Caco-2 (cell line): ENCODE measurements around the gene LEMD3. TPM values are rescaled to one million over a fixed set of nuclear protein-coding genes. Genes with fewer than 3 reads are reported as not detected.

Source experiments
- BruUV-seq: library from RNA; stranded (reverse); fragments of 400-500 nt; replicated peaks from 2 replicates; lab custom pipeline; 2021; lab: Mats Ljungman, UMichigan
- CTCF ChIA-PET: fragments of 300-600 bp; sonication (Branson Sonifier 250); formaldehyde crosslinking; loops from one replicate; lab custom pipeline; 2022; ENCODE audit warnings: antibody characterized with exemption; lab: Charles Lee
- POLR2A ChIA-PET: fragments of 300-600 bp; sonication (Branson Sonifier 250); formaldehyde crosslinking; loops from one replicate; lab custom pipeline; 2022; ENCODE audit warnings: antibody characterized with exemption; lab: Charles Lee
- DNase-seq, 2 experiments: peaks; one replicate each; pipeline versions ENCODE4 v3.0.0 to v3.0.0-alpha.2; 2020 to 2022
- H3K27me3 ChIP-seq: replicated peaks from 2 replicates; pipeline ENCODE4 v1.6.0; 2011; ENCODE audit warnings: low read length; ENCODE audit not compliant: control insufficient read depth, insufficient read depth
- H3K36me3 ChIP-seq: 2 replicates; pipeline ENCODE4 v1.5.1; 2011; ENCODE audit warnings: low read length; ENCODE audit not compliant: control insufficient read depth, insufficient read depth
- H3K4me1 ChIP-seq: fragments of 250-450 bp; sonication (Bioruptor Pico); 2 replicates; pipeline ENCODE4 v1.5.1; 2020; ENCODE audit warnings: mild to moderate bottlenecking
- H3K4me3 ChIP-seq: 2 replicates; pipeline ENCODE4 v1.5.1; 2011; ENCODE audit warnings: low read depth, mild to moderate bottlenecking, control low read depth, low read length
- H3K9me3 ChIP-seq: fragments of 250-450 bp; sonication (Bioruptor Pico); 2 replicates; pipeline ENCODE4 v1.5.1; 2020; ENCODE audit warnings: mild to moderate bottlenecking, moderate library complexity
- H3K27ac Mint-ChIP-seq: one replicate; pipeline ENCODE4 v1.8.0; 2022; ENCODE audit warnings: mixed read lengths; ENCODE audit not compliant: unreplicated experiment
- H3K27me3 Mint-ChIP-seq: one replicate; pipeline ENCODE4 v1.8.0; 2022; ENCODE audit warnings: mixed read lengths; ENCODE audit not compliant: insufficient read depth, unreplicated experiment
- H3K36me3 Mint-ChIP-seq: one replicate; pipeline ENCODE4 v1.8.0; 2022; ENCODE audit warnings: mild to moderate bottlenecking, mixed read lengths; ENCODE audit not compliant: insufficient read depth, unreplicated experiment
- H3K4me1 Mint-ChIP-seq: one replicate; pipeline ENCODE4 v1.8.0; 2022; ENCODE audit warnings: low read depth, mixed read lengths; ENCODE audit not compliant: unreplicated experiment
- H3K4me3 Mint-ChIP-seq: one replicate; pipeline ENCODE4 v1.8.0; 2022; ENCODE audit warnings: mild to moderate bottlenecking, moderate library complexity, mixed read lengths; ENCODE audit not compliant: unreplicated experiment
- H3K9me3 Mint-ChIP-seq: one replicate; pipeline ENCODE4 v1.8.0; 2022; ENCODE audit warnings: mixed read lengths; ENCODE audit not compliant: unreplicated experiment
- CTCF ChIP-seq, 2 experiments: fragments of 200-600 bp in 1 of 2; IDR thresholded peaks; 1 replicate in 1 of 2; 2 replicates in 1 of 2; pipeline versions ENCODE4 v1.5.1 to v1.8.0; 2011 to 2022; ENCODE audit warnings: antibody characterized with exemption in 1 of 2, control low read depth in 1 of 2, inconsistent platforms in 1 of 2, low read depth in 1 of 2, low read length in 1 of 2, mild to moderate bottlenecking in 1 of 2, moderate library complexity in 1 of 2; ENCODE audit not compliant: insufficient read depth in 1 of 2, severe bottlenecking in 1 of 2, unreplicated experiment in 1 of 2
- intact Hi-C: fragments of 100-400 bp; cut with micrococcal nuclease; formaldehyde crosslinking; loops from one replicate; pipeline ENCODE4 v1.10.0; 2022; ENCODE audit not compliant: unreplicated experiment
- total RNA-seq: library from RNA; stranded (reverse); gene quantifications from 2 replicates; pipeline ENCODE4 v1.2.3, GENCODE V29; 2022

Gene LEMD3
- total RNA-seq, 1 experiment from 2014 or later, result 35.8 TPM

- ChIA-PET POLR2A (interaction anchor here (1.5 kb wide), 1 partner anchor 48 kb away, joined by 5 read pairs; the partner anchor contains the start of gene LEMD3), CTCF (no interaction called here)
- TF ChIP-seq CTCF (IDR thresholded peaks at IDR 0.05; ENCODE audit: insufficient read depth in 1 of 2, low read depth in 1 of 2, low read length in 1 of 2, severe bottlenecking in 1 of 2, unreplicated experiment in 1 of 2), result no peak
- Histone ChIP-seq H3K4me1 (no peaks in the 10 kb centered on the region), H3K27me3 (no peaks in the 10 kb centered on the region), H3K4me3 (no peak overlapping the region), H3K9me3 (peaks cover 9% of the 10 kb centered on the region; the same call in 1 of the 2 replicates), H3K36me3 (no peaks in the 10 kb centered on the region)
- H3K9me3 Mint-ChIP-seq, result peaks cover 11% of the 10 kb centered on the region
- no peak overlapping the region for H3K4me3 Mint-ChIP-seq
- no peaks in the 10 kb centered on the region for H3K27me3 Mint-ChIP-seq
- no peak for DNase-seq
- H3K4me1 Mint-ChIP-seq, result no peaks in the 10 kb centered on the region
- no peak overlapping the region for H3K27ac Mint-ChIP-seq
- peaks cover 40% of the 10 kb centered on the region for H3K36me3 Mint-ChIP-seq
- BruUV-seq, result no TSS peak
- intact Hi-C loops, result no loop called here
These were observed 47.7 kb downstream of the LEMD3 start for GRCh38 chr12:65217086-65217485.

GRCh38 chr12:65220761-65221160 is 51.4 kb downstream of the LEMD3 start:
- no peaks in the 10 kb centered on the region for H3K36me3 ChIP-seq
- POLR2A ChIA-PET, result no interaction called here
- Mint-ChIP-seq H3K27ac (no peak overlapping the region), H3K36me3 (peaks cover 47% of the 10 kb centered on the region), H3K4me1 (no peaks in the 10 kb centered on the region), H3K9me3 (peaks cover 20% of the 10 kb centered on the region), H3K27me3 (no peaks in the 10 kb centered on the region), H3K4me3 (no peak overlapping the region)
- no peaks in the 10 kb centered on the region for H3K4me1 ChIP-seq
- TF ChIP-seq CTCF (IDR thresholded peaks at IDR 0.05; ENCODE audit: insufficient read depth in 1 of 2, low read depth in 1 of 2, low read length in 1 of 2, severe bottlenecking in 1 of 2, unreplicated experiment in 1 of 2), result no peak
- no peak for DNase-seq
- intact Hi-C loops, result no loop called here
- CTCF ChIA-PET, result no interaction called here
- BruUV-seq, result no TSS peak
- H3K9me3 ChIP-seq, result peaks cover 11% of the 10 kb centered on the region; the same call in 1 of the 2 replicates
- H3K4me3 ChIP-seq, result no peak overlapping the region
- no peaks in the 10 kb centered on the region for H3K27me3 ChIP-seq

GRCh38 chr12:65229441-65229840 is 60.1 kb downstream of the LEMD3 start:
- intact Hi-C loops, result no loop called here
- Mint-ChIP-seq H3K9me3 (no peaks in the 10 kb centered on the region), H3K27me3 (no peaks in the 10 kb centered on the region), H3K36me3 (peaks cover 20% of the 10 kb centered on the region), H3K27ac (no peak overlapping the region), H3K4me3 (no peak overlapping the region), H3K4me1 (no peaks in the 10 kb centered on the region)
- BruUV-seq, result no TSS peak
- ChIA-PET CTCF (no interaction called here), POLR2A (no interaction called here)
- H3K36me3 ChIP-seq, result no peaks in the 10 kb centered on the region
- no peaks in the 10 kb centered on the region; the same call in 1 of the 2 replicates for H3K9me3 ChIP-seq
- no peaks in the 10 kb centered on the region for H3K4me1 ChIP-seq
- no peak overlapping the region for H3K4me3 ChIP-seq
- no peak for TF ChIP-seq CTCF (IDR thresholded peaks at IDR 0.05; ENCODE audit: insufficient read depth in 1 of 2, low read depth in 1 of 2, low read length in 1 of 2, severe bottlenecking in 1 of 2, unreplicated experiment in 1 of 2)
- no peaks in the 10 kb centered on the region for H3K27me3 ChIP-seq
- DNase-seq, result no peak
